ENCODE data around the gene GADD45GIP1.

Gene GADD45GIP1

GRCh38 chr19:12945479-12946091 lies 11.4 kb downstream of the GADD45GIP1 start, which contains the start of gene RAD23A:
RAD23A (plus strand) TSS chr19:12945862; CDS start chr19:12945949, 87 bp downstream.
- in situ Hi-C loops (cut with MboI; ENCODE audit: low sequenced_read_pairs), result no loop called here

GRCh38 chr19:12944104-12944674 lies 12.8 kb downstream of the GADD45GIP1 start:
- in situ Hi-C loops (cut with MboI; ENCODE audit: low sequenced_read_pairs), result no loop called here

DNA sequence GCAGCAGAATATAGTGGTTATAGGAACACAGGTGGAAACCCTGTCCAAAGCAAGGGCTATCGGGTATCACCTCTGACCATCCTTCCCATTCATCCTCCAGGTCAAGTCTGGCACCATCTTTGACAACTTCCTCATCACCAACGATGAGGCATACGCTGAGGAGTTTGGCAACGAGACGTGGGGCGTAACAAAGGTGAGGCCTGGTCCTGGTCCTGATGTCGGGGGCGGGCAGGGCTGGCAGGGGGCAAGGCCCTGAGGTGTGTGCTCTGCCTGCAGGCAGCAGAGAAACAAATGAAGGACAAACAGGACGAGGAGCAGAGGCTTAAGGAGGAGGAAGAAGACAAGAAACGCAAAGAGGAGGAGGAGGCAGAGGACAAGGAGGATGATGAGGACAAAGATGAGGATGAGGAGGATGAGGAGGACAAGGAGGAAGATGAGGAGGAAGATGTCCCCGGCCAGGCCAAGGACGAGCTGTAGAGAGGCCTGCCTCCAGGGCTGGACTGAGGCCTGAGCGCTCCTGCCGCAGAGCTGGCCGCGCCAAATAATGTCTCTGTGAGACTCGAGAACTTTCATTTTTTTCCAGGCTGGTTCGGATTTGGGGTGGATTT lies 13.5 kb downstream of the GADD45GIP1 start:
- in situ Hi-C loops (cut with MboI; ENCODE audit: low sequenced_read_pairs), result no loop called here

- in situ Hi-C loops (cut with MboI; ENCODE audit: low sequenced_read_pairs), result no loop called here
Measured at GRCh38 chr19:12940897-12941296, 16.1 kb downstream of the GADD45GIP1 start.

GRCh38 chr19:12939975-12940423 lies 17.0 kb downstream of the GADD45GIP1 start:
- in situ Hi-C loops (cut with MboI; ENCODE audit: low sequenced_read_pairs), result no loop called here

GRCh38 chr19:12938779-12939601 lies 18.0 kb downstream of the GADD45GIP1 start:
- in situ Hi-C loops (cut with MboI; ENCODE audit: low sequenced_read_pairs), result no loop called here

GRCh38 chr19:12937927-12938778 lies 18.9 kb downstream of the GADD45GIP1 start, which contains the start of gene CALR:
CALR (plus strand) TSS chr19:12938609; CDS start chr19:12938680, 71 bp downstream.
- in situ Hi-C loops (cut with MboI; ENCODE audit: low sequenced_read_pairs), result no loop called here

DNA sequence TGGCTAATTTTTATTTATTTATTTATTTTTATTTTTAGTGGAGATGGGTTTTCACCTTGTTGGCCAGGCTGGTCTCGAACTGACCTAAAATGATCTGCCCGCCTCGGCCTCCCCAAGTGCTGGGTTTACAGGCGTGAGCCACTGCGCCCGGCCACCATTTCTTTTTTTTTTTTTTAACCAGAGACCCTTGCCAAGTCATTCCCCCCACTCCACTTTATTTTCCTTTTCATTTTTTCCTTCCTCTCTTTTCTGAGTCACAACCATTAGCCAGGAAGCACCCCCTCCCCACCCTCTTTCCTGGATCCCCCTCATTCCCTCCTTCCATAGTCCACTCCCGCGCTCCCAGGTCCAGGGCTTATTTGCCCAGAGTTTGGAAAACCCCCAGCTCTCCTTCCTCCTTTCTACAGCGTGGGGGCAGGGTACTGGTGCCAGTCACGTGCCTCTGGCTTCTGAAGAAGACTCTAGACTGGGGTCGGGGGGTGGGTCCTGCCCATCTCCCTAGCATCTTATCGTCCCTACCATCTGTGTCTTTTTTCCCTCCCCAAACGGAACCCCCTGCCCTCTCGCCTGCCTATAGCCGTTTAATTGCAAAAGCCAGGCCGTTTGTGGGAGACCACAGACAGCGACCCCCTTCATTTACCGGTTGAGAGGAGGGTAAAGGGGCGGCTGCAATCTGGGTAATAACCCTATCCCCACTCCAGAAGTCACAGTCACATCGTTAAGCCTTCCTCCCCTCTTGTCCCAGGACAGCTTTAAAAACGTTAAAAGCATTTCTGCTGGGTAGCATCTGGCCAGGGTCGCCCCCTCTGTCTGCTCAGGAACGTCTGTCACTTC lies 19.7 kb downstream of the GADD45GIP1 start:
- in situ Hi-C loops (cut with MboI; ENCODE audit: low sequenced_read_pairs), result no loop called here

DNA sequence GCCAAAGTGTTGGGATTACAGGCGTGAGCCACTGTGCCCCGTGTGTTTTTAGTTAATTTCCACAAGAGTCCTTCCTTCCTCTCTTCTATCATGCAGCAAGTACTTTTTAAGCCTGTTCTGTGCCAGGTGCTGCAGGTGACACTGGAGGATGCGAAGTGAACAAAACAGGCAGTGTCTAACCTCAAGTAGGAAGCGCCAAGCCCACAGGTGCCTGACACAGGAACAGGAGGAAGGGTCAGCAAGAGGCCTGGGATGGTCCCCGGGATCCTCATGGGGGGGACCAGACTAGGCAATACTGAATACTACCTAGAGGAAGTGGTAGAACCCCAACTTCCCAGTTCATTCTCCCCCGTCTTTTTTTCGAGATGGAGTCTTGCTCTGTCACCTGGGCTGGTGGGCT lies 20.4 kb downstream of the GADD45GIP1 start:
- in situ Hi-C loops (cut with MboI; ENCODE audit: low sequenced_read_pairs), result no loop called here

DNA sequence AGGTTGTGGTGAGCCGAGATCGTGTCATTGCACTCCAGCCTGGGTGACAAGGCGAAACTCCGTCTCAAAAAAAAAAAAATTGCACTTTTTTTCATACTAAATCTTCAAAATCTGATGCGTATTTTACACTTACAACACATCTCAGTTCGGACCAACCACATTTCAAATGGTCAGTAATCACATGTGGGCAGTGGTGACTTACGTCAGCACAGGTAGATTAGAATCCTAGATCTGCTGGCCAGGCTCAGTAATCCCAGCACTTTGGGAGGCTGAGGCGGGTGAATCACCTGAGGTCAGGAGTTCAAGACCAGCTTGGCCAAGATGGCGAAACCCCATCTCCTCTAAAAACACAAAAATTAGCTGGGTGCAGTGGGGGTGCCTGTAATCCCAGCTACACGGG lies 22.0 kb downstream of the GADD45GIP1 start:
- in situ Hi-C loops (cut with MboI; ENCODE audit: low sequenced_read_pairs), result no loop called here

DNA sequence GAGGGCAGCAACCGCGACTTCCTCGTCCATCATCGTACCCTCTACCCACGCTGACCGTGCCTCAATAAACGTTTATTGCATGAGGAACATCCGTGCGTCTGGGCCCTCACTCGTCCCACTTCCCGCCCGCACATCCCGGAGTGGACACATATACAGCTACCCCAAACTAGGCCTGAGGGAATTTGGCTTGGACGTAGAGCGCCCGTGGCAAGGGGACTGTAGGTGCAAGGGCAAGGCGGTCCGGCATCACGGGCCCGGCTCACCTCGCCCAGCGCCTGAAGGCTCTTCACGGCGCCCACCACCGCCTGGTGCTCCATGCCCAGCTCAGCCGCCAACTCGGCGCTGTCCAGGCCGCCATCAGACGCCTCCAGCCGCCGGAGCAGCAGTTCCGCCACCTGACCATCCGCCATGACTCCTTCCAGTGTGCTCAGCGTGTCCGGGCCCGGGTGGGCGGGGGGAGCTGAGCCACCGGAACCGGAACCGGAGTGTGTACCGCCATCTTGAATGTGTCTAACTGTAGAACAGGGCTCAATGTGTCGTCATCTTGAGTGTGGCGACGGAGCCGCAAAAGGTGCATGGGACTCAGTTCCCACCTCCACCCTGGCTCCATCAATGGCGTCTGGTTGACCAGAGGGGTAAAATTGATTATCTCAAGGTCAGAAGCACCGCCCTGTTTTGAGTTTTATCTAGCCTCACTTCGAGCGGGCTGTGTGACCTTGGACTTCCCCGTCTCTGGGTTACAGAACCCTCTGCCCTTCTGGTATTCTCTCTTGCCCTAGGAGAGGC lies 23.5 kb downstream of the GADD45GIP1 start, which contains the start of gene FARSA:
Gene FARSA (minus strand): TSS at position 425 of the 786 bp plus-strand sequence. CDS start 15 bp downstream, at position 410.
- in situ Hi-C loops (cut with MboI; ENCODE audit: low sequenced_read_pairs), result no loop called here

DNA sequence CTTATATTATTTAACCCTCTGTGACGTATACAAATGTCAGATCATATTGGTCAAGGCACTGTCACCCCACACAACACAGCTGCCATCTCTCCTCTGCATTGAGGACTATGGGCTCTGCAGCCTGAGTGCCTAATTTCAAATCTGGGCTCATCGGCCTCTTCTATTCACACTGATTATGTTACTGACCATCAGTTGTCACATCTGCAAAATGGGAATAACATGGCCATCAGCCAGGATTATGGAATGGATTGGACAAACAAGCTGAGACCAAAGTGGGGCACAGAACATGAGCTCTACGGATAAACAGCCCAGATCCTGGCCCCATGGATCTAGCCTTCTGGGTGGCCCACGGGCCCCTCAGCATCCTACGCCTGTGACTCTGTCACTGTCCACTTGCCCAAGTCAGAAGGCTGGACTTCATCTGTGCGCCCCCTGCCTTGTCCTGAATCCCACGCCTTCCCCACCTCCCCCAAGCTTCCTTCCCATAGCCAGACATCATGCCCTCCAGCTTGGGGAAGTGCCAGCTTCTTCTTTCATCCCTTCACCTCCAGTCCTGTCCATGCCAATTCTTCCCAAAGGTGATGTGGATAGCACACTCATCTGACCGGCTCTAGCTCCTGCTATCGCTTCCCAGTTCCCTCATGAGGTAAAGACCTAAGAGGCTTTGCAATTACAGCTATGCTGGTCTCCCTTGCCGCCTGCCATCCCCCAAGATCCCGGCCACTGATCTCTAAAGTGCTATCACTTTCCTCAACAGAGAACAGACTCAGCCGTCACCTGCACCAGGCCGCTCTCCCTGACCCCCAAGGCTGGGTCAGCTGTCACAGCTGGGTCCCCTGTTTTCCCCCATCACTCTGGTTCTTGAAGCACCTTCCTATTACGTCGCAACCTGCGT lies 24.4 kb downstream of the GADD45GIP1 start:
- in situ Hi-C loops (cut with MboI; ENCODE audit: low sequenced_read_pairs), result no loop called here

DNA sequence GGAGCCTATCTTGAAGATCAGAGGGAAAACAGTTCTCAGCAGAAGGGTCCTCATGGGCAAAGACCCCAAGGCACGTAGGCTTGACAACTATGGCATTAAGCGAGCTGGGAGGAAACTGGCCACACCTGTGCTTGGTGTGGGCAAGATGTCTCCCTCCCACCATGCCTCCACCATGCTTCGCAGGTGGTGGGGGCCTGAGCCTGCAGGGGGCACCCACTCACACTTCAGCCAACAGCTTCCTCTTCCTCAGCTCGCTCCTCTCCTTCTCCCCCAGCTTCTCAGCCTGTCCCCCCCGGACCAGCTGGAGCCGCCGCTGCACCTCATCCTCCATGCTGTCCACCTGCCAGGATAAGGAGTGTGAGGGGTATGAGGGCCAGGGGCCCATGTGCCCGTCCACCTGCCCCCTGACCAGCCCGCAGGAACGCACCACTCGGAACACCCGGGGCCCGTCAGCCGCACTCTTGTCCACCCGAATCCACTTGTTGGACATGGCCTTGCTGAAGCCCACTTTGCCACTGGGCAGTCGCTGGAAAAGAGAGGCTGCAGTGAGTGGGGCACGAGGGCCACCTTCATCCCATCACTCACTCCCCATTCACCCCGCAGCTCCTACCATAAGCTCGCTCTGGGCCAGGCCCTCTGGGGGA lies 26.9 kb downstream of the GADD45GIP1 start:
- in situ Hi-C loops (cut with MboI; ENCODE audit: low sequenced_read_pairs), result no loop called here

GRCh38 chr19:12924621-12925310 lies 32.3 kb downstream of the GADD45GIP1 start:
- in situ Hi-C loops (cut with MboI; ENCODE audit: low sequenced_read_pairs), result no loop called here

DNA sequence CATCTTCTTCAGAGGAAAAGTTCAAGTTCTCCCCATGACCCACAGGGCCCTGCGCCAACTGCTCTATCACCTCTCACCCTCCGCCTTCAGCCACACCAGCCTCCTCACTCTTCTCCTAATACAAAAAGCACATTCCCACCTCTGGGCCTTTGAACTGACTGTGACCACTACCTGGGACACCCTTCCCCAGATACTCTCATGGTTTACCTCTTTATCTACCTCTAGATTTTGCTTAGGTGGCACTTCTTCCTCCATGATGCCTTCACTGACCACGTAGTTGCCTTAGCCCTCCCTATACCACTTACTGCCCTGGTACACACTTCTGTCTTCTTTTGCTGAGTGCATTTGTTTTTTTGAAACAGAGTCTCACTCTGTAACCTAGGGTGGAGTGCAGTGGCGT lies 34.1 kb downstream of the GADD45GIP1 start:
- in situ Hi-C loops (cut with MboI; ENCODE audit: low sequenced_read_pairs), result no loop called here

GRCh38 chr19:12921047-12921446 lies 36.0 kb downstream of the GADD45GIP1 start:
- in situ Hi-C loops (cut with MboI; ENCODE audit: low sequenced_read_pairs), result no loop called here

- in situ Hi-C loops (cut with MboI; ENCODE audit: low sequenced_read_pairs), result no loop called here
Measured at GRCh38 chr19:12918253-12918652, 38.8 kb downstream of the GADD45GIP1 start.

All from HL-60/S4 treated with phorbol 12-myristate 13-acetate at 8.2 ng/mL for 4 days and 3 days (cell line).